Spleen (tissue), 7 donors: Measurements from ENCODE around the gene CCDC69.

Experiments used
- CTCF ChIP-seq, 11 experiments: fragments of 200-600 bp in 7 of 11; fragments of 450-650 bp in 4 of 11; sonication (generic) in 4 of 11; IDR thresholded peaks in 8 of 11; conservative IDR thresholded peaks in 3 of 11; 1 replicate in 7 of 11; 2 replicates in 4 of 11; pipeline versions ENCODE4 v1.4.0 to v1.8.0; 2016 to 2021; ENCODE audit warnings: antibody characterized with exemption in 11 of 11, inconsistent platforms in 4 of 11, mild to moderate bottlenecking in 1 of 11
- POLR2A ChIP-seq, 3 donors: fragments of 450-650 bp; IDR thresholded peaks; one replicate each; pipeline ENCODE4 v1.5.1; 2017; ENCODE audit warnings: antibody characterized with exemption in 3 of 3, mild to moderate bottlenecking in 1 of 3
- POLR2AphosphoS5 ChIP-seq, 3 donors: sonication (generic); formaldehyde crosslinking; IDR thresholded peaks; one replicate each; pipeline ENCODE4 v1.5.1; 2017; ENCODE audit warnings: antibody characterized with exemption in 3 of 3
- donor health status: DM: no; HTN: no; CAD: no; lungs with moderate emphysema.
- donor health status: DM: no; HTN: no; CAD: no.
- donor health status: DM: no; HTN: no; CAD: no.

GRCh38 chr5:151219789-151220188 is 4.1 kb downstream of the CCDC69 start:
- TF ChIP-seq CTCF (IDR thresholded peaks at IDR 0.05 in 8 of 11, conservative IDR thresholded peaks at IDR 0.05 in 3 of 11), result no peak
- no peak for TF ChIP-seq POLR2AphosphoS5 (IDR thresholded peaks at IDR 0.05)
- no peak for TF ChIP-seq POLR2A (IDR thresholded peaks at IDR 0.05)
